NB4 (cell line): Measurements from ENCODE around the gene MYO18A.

ENCODE experiments used
- CTCF ChIP-seq: IDR thresholded peaks from one replicate; pipeline ENCODE4 v1.5.1; 2012; ENCODE audit warnings: low read depth, low read length
- MAX ChIP-seq: IDR thresholded peaks from 2 replicates; pipeline ENCODE4 v1.6.1; 2011; ENCODE audit warnings: low read depth, low read length
- POLR2A ChIP-seq: IDR thresholded peaks from 2 replicates; pipeline ENCODE4 v1.6.1; 2011; ENCODE audit warnings: mild to moderate bottlenecking; ENCODE audit not compliant: insufficient read length; ENCODE audit errors: extremely low read depth

- TF ChIP-seq POLR2A: no peak
- TF ChIP-seq CTCF: no peak
- TF ChIP-seq MAX: 0 out of 2 replicates have a peak, but pooled peaks have one; percentile 13
Observed at GRCh38 chr17:29149431-29150064, 30.6 kb downstream of the MYO18A start.
